GM12874 (cell line): Measurements from ENCODE around the gene JAK3.

ENCODE experiments used
- CTCF ChIP-seq: IDR thresholded peaks from 2 replicates; pipeline ENCODE4 v1.5.1; 2011; ENCODE audit warnings: low read depth, mild to moderate bottlenecking, control low read depth, low read length, moderate library complexity; ENCODE audit not compliant: insufficient read depth

JAK3 gene

GRCh38 chr19:17824339-17824738, 23.4 kb downstream of the JAK3 start:
- TF ChIP-seq CTCF: no peak

- TF ChIP-seq CTCF: no peak
Measured at GRCh38 chr19:17821190-17821589, 26.6 kb downstream of the JAK3 start, which contains the start of gene INSL3. Gene INSL3 (minus strand): TSS chr19:17821519. CDS start chr19:17821506, 13 bp downstream.

GRCh38 chr19:17817668-17818363, 30.0 kb downstream of the JAK3 start:
- no peak for TF ChIP-seq CTCF

- TF ChIP-seq CTCF: no peak
Measured at GRCh38 chr19:17812099-17812498, 35.7 kb downstream of the JAK3 start.

GRCh38 chr19:17811681-17812080, 36.1 kb downstream of the JAK3 start:
- TF ChIP-seq CTCF: no peak

- TF ChIP-seq CTCF: no peak
Measured at GRCh38 chr19:17811103-17811502, 36.7 kb downstream of the JAK3 start.

- no peak for TF ChIP-seq CTCF
Measured at GRCh38 chr19:17807731-17808316, 40.0 kb downstream of the JAK3 start.
